Measurements from ENCODE around the gene CXCL1.

The CXCL1 gene

GRCh38 chr4:73842696-73843095, 26.5 kb upstream of the CXCL1 start:
- Histone ChIP-seq H3K4me1 (no peaks in the 10 kb centered on the region), H3K27me3 (ENCODE audit: low read depth) (no peaks in the 10 kb centered on the region; the same call in 1 of the 2 replicates), H3K9me3 (no peaks in the 10 kb centered on the region), H3K36me3 (replicated peaks) (no peaks in the 10 kb centered on the region), H3K4me3 (no peak overlapping the region)
- no peak for DNase-seq (ENCODE audit: low spot score in 2 of 2)
- in situ Hi-C loops (cut with MboI; ENCODE audit: low sequenced_read_pairs) = no loop called here

- in situ Hi-C loops (cut with MboI; ENCODE audit: low sequenced_read_pairs) = no loop called here
- no peaks in the 10 kb centered on the region for H3K4me1 ChIP-seq
- no peaks in the 10 kb centered on the region for H3K9me3 ChIP-seq
- H3K36me3 ChIP-seq (replicated peaks) = no peaks in the 10 kb centered on the region
- no peak for DNase-seq (ENCODE audit: low spot score in 2 of 2)
- H3K27me3 ChIP-seq (ENCODE audit: low read depth) = no peaks in the 10 kb centered on the region
- H3K4me3 ChIP-seq = no peak overlapping the region
Observed at GRCh38 chr4:73843369-73843768, 25.8 kb upstream of the CXCL1 start.

GRCh38 chr4:73844345-73844744, 24.8 kb upstream of the CXCL1 start:
- in situ Hi-C loops (cut with MboI; ENCODE audit: low sequenced_read_pairs) = no loop called here
- Histone ChIP-seq H3K9me3 (no peaks in the 10 kb centered on the region), H3K4me1 (no peaks in the 10 kb centered on the region), H3K36me3 (replicated peaks) (no peaks in the 10 kb centered on the region), H3K27me3 (ENCODE audit: low read depth) (no peaks in the 10 kb centered on the region), H3K4me3 (no peak overlapping the region)
- no peak for DNase-seq (ENCODE audit: low spot score in 2 of 2)

GRCh38 chr4:73844806-73845205, 24.4 kb upstream of the CXCL1 start:
- no peak for DNase-seq (ENCODE audit: low spot score in 2 of 2)
- H3K9me3 ChIP-seq = no peaks in the 10 kb centered on the region
- H3K4me3 ChIP-seq = no peak overlapping the region
- no peaks in the 10 kb centered on the region for H3K36me3 ChIP-seq (replicated peaks)
- no peaks in the 10 kb centered on the region for H3K4me1 ChIP-seq
- in situ Hi-C loops (cut with MboI; ENCODE audit: low sequenced_read_pairs) = no loop called here
- H3K27me3 ChIP-seq (ENCODE audit: low read depth) = no peaks in the 10 kb centered on the region

GRCh38 chr4:73847526-73848182, 21.5 kb upstream of the CXCL1 start:
- no peak for DNase-seq (ENCODE audit: low spot score in 2 of 2)
- no peaks in the 10 kb centered on the region for H3K27me3 ChIP-seq (ENCODE audit: low read depth)
- no peaks in the 10 kb centered on the region for H3K9me3 ChIP-seq
- in situ Hi-C loops (cut with MboI; ENCODE audit: low sequenced_read_pairs) = no loop called here
- H3K4me3 ChIP-seq = no peak overlapping the region
- no peaks in the 10 kb centered on the region for H3K4me1 ChIP-seq
- H3K36me3 ChIP-seq (replicated peaks) = no peaks in the 10 kb centered on the region

- DNase-seq (ENCODE audit: low spot score in 2 of 2) = no peak
- Histone ChIP-seq H3K9me3 (no peaks in the 10 kb centered on the region), H3K36me3 (replicated peaks) (no peaks in the 10 kb centered on the region), H3K27me3 (ENCODE audit: low read depth) (no peaks in the 10 kb centered on the region), H3K4me3 (no peak overlapping the region), H3K4me1 (no peaks in the 10 kb centered on the region)
- in situ Hi-C loops (cut with MboI; ENCODE audit: low sequenced_read_pairs) = no loop called here
Observed at GRCh38 chr4:73848183-73848777, 20.9 kb upstream of the CXCL1 start.

GRCh38 chr4:73850261-73850970, 18.8 kb upstream of the CXCL1 start:
- in situ Hi-C loops (cut with MboI; ENCODE audit: low sequenced_read_pairs) = no loop called here
- no peak for DNase-seq (ENCODE audit: low spot score in 2 of 2)
- Histone ChIP-seq H3K4me1 (no peaks in the 10 kb centered on the region), H3K36me3 (replicated peaks) (no peaks in the 10 kb centered on the region), H3K9me3 (no peaks in the 10 kb centered on the region), H3K4me3 (no peak overlapping the region), H3K27me3 (ENCODE audit: low read depth) (no peaks in the 10 kb centered on the region)

GRCh38 chr4:73851293-73851692, 17.9 kb upstream of the CXCL1 start:
- DNase-seq (ENCODE audit: low spot score in 2 of 2) = no peak
- in situ Hi-C loops (cut with MboI; ENCODE audit: low sequenced_read_pairs) = no loop called here
- H3K36me3 ChIP-seq (replicated peaks) = no peaks in the 10 kb centered on the region
- no peaks in the 10 kb centered on the region for H3K27me3 ChIP-seq (ENCODE audit: low read depth)
- no peaks in the 10 kb centered on the region for H3K4me1 ChIP-seq
- no peak overlapping the region for H3K4me3 ChIP-seq
- H3K9me3 ChIP-seq = no peaks in the 10 kb centered on the region

GRCh38 chr4:73852771-73853170, 16.4 kb upstream of the CXCL1 start:
- in situ Hi-C loops (cut with MboI; ENCODE audit: low sequenced_read_pairs) = no loop called here
- DNase-seq (ENCODE audit: low spot score in 2 of 2) = no peak
- no peaks in the 10 kb centered on the region for H3K27me3 ChIP-seq (ENCODE audit: low read depth)

GRCh38 chr4:73853246-73853704, 15.9 kb upstream of the CXCL1 start, which contains the start of gene PF4V1:
TSS of gene PF4V1 (plus strand) at chr4:73853296. CDS start at chr4:73853363, 67 bp downstream.
- H3K36me3 ChIP-seq (replicated peaks) = no peaks in the 10 kb centered on the region
- H3K4me1 ChIP-seq = no peaks in the 10 kb centered on the region
- in situ Hi-C loops (cut with MboI; ENCODE audit: low sequenced_read_pairs) = no loop called here
- no peak within 1 kb of the TSS for H3K4me3 ChIP-seq
- H3K27me3 ChIP-seq (ENCODE audit: low read depth) = no peaks in the 10 kb centered on the region
- DNase-seq (ENCODE audit: low spot score in 2 of 2) = no peak
- H3K9me3 ChIP-seq = no peaks in the 10 kb centered on the region

More at GRCh38 chr4:73852771-73853170, 16.4 kb upstream of the CXCL1 start:
- Histone ChIP-seq H3K9me3 (no peaks in the 10 kb centered on the region), H3K4me1 (no peaks in the 10 kb centered on the region), H3K36me3 (replicated peaks) (no peaks in the 10 kb centered on the region), H3K4me3 (no peak overlapping the region)

GRCh38 chr4:73853718-73854473, 15.3 kb upstream of the CXCL1 start:
- DNase-seq (ENCODE audit: low spot score in 2 of 2) = no peak
- no peaks in the 10 kb centered on the region for H3K27me3 ChIP-seq (ENCODE audit: low read depth)
- H3K36me3 ChIP-seq (replicated peaks) = no peaks in the 10 kb centered on the region
- H3K4me1 ChIP-seq = no peaks in the 10 kb centered on the region
- no peak overlapping the region for H3K4me3 ChIP-seq
- in situ Hi-C loops (cut with MboI; ENCODE audit: low sequenced_read_pairs) = no loop called here
- no peaks in the 10 kb centered on the region for H3K9me3 ChIP-seq

GRCh38 chr4:73855406-73855805, 13.8 kb upstream of the CXCL1 start:
- H3K36me3 ChIP-seq (replicated peaks) = no peaks in the 10 kb centered on the region
- in situ Hi-C loops (cut with MboI; ENCODE audit: low sequenced_read_pairs) = no loop called here
- no peak for DNase-seq (ENCODE audit: low spot score in 2 of 2)

GRCh38 chr4:73856518-73856917, 12.7 kb upstream of the CXCL1 start:
- H3K4me1 ChIP-seq = no peaks in the 10 kb centered on the region
- no peaks in the 10 kb centered on the region for H3K9me3 ChIP-seq
- H3K36me3 ChIP-seq (replicated peaks) = no peaks in the 10 kb centered on the region
- no peak overlapping the region for H3K4me3 ChIP-seq
- in situ Hi-C loops (cut with MboI; ENCODE audit: low sequenced_read_pairs) = no loop called here
- peaks cover 12% of the 10 kb centered on the region for H3K27me3 ChIP-seq (ENCODE audit: low read depth)
- DNase-seq (ENCODE audit: low spot score in 2 of 2) = no peak

More at GRCh38 chr4:73855406-73855805, 13.8 kb upstream of the CXCL1 start:
- H3K4me3 ChIP-seq = no peak overlapping the region
- no peaks in the 10 kb centered on the region for H3K4me1 ChIP-seq
- no peaks in the 10 kb centered on the region for H3K9me3 ChIP-seq
- peaks cover 9% of the 10 kb centered on the region for H3K27me3 ChIP-seq (ENCODE audit: low read depth)

Measured in HAP-1 (cell line).